Stimulated activated CD8-positive, alpha-beta memory T cell treated with anti-CD3 and anti-CD28 coated beads, Interleukin-2, amount 100 ng/mL, for 48 hours (primary cell): ENCODE data around the gene BRSK2.

Source experiments
- DNase-seq, 2 donors: peaks; one replicate each; pipeline ENCODE4 v3.0.0-alpha.2; 2020; ENCODE audit warnings: low read depth in 2 of 2

The BRSK2 gene

DNA sequence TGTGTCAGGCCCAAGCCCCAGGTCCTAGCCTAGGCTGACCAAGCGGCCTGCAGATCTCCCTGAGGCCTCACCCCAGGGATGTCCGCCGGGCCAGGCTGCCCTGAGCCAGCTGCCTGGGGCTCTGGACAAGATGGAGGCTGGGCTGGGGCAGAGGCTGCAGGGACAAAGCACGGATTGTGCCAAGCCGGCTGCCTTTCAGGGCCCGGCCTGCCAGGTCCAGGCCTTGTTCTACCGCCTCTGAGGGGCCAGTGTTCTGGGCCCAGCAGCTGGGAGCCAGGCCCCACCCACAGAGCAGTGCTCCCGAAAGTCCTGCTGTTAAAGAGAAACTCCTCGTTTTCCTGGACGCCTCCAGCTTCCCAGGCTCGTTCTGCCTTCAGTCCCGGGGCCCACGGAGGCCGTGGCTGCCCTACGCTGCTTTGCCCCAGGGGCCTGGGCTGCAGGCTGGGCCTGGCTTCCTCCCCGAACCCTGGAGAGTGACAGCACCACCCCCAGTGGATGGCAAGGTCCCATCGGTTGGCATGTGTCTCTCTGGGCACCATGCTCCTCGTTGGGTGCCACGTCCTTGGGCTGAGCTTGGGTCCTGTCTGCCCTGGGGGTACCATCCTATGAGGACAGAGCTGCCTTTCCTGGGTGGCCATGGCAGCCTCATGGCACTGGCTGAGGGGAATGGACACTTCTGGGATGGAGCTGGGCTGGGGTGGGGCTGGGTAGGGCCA lies 7.6 kb downstream of the BRSK2 start:
- no peak for DNase-seq

DNA sequence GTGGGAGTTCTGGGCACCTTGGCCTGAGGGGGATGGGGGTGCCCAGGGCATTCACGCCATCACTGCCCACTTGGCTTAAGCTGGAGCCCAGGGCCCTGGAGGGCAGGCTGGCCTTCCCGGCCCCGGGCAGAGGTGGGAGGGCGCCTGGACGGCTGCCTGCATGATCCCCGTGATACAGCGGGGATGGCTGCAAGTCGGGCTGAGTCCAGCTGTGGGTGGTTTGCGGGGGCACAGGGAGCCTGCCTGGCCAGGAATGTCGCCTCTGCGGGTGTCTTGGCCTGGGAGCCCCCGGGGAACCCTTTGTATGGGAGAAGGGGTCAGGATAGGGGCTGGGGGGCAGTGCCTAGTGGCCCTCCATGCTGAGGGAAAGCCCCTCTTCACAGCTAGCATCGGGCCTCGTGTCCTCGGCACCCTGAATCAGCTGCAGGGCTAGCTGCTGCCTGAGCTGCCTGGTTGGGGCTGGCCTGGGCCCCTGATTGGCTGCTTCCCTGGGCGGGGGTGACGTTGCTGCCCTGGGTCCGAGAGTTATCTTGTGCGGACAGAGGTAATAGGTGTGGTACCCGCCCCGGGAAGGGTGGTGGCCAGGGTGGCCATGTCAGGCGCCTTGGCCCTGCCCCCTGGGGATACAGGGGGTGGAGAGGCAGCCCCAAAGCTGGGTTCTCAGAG lies 8.3 kb downstream of the BRSK2 start:
- no peak for DNase-seq

DNA sequence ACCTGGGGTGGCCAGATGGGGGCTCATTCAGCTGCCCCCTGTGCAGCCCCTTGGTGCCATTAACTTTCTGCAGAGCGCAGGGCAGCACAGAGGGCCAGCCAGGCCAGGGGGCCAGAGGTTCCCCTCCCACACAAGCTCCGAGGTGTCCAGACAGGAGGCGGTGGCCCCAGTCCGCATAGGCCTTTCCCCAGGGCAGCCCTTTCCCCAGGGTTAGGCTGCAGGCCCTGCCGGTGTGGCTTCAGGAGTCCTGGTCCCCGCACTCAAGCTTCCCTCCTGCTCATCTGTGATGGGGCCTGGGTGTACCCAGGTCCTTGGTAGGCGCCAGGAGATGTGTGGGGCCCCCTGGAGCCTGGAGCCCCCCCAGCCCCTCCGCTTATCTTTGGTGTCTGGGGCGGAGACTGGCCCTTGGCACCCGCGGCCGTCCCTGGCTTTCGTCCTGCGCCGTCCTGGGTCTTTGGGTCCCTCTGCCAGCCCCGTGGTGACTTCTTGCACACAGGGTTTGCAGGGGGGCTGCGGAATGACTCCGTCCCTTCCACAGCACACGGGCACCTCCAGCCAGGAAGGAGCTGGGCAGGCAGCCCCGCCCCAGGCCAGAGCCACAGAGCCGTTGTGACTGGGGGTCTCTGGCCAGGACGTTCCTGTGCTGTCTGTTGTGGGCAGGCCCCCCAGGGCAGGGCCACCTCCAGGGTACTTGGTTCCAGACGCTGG lies 8.9 kb downstream of the BRSK2 start:
- DNase-seq: no peak

DNA sequence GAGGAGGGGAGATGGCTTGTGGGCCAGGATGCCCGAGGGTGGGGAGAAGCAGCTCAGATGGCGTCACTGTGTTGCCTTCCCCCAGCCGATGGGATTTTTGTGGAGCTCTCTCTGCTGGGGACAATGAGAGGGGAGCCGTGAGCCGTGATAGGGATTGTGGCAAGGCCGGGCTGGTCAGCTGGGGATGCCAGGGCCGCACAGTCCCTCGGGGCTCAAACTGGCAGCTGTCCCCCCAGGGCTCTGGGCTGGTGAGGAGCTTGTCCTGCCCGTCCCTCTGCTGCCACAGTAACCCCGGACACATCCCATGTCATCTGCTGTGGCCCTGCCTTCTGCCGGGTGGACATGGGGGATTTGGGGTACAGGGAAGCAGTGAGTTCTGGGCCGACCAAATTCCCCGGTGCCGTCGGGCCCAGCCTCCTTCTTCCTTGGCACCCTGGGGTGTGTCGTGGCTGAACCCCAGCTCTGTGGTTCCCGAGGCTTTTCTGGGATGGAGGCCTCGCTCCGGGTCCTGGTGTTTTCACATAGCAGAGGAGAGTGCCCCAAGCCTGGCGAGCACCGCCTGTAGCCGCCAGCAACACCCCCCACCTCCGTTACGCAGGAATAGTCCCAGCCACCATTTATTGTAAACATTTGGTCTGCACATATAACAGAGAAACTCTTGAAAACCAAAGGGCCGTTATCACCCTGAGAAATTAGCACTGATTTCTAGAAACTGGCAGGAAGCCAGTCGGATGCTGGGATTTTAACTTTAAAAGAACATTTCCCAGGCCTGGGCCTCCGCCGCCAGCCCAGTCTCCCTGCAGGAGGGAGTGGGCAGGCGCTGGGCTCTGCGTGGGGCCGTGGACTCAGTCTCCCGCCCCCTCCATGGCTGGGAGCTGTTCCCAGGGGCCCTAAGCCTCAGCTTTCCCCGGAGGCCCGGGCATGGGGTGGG lies 9.9 kb downstream of the BRSK2 start:
- no peak for DNase-seq

DNA sequence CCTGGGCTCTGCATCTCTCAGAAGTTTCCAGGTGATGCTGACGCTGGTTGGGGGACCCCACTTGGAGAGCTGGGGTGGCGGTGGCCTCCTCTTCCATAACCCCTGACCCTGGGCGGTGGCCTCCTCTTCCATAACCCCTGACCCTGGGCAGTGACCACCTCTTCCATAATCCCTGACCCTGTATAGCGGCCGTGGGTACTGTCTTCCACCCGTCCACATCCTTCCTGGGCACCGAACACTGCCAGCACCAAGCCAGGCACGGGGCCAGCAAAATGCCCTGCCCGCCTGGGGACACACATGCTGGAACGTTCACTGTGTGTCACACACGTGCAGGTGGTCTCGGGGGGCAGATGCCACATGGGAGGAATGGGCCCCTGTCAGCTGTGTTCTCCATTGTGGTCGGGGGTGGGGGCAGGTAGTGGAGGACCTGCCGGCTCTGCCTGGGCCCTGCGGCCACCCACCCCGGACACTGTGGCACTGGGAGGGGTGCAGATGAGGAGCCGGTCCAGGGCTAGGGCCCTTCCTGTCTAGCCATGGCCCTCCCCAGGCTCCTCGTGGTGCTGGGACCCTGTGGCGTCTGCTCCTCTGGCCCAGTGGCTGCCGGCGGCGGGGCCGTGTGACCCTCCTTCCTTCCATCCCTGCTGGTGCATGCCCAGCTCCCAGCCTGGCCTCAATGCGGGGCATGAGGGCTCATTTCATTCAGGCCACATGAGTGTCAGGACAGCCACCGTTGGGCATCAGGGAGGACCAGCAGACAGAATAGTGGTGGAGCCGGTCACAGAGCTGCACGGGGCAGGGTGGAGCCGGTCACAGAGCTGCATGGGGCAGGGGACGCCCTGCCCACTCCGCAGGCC lies 10.8 kb downstream of the BRSK2 start:
- no peak for DNase-seq

DNA sequence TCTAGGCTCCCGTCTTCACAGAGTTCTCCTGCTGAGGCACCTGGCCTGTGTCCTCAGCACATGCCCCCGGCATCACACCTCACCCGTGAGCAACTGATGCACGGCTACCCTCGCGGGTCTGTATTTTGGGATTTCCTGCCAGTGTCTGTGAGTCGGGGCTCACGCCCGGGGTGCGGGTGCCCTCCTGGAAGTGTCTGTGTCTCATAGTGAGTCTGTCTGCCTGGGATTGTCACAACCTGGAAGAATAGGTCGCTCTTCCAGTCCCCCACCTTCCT lies 11.4 kb downstream of the BRSK2 start:
- no peak for DNase-seq

DNA sequence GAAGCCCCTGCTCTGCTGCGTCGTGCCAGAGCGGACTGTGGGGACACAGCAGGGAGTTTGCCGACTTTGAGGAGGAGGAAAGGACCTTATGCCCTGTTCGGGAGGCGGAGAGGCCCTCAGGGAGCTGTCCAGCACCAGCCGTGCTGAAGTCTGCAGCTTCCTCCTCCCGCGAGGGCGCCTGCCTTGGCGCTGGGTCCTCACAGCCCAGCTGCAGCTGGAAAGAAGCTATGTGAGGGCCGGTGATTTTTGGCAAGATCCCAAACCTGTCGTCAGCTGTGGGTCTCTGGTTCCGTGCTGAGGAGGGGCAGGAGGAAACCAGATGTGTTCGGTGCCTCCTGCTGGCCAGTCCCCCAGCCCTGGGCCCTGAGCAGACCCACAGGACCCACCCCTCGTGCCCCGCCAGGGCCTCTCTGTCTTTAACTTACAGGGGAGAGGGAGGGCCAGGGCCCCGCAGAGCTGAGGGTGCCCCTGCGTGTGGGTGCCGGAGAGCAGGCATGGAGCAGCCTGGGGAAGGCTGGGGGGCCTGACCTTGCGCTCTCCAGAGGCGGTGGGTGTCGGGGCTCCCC lies 12.0 kb downstream of the BRSK2 start:
- DNase-seq: no peak

DNA sequence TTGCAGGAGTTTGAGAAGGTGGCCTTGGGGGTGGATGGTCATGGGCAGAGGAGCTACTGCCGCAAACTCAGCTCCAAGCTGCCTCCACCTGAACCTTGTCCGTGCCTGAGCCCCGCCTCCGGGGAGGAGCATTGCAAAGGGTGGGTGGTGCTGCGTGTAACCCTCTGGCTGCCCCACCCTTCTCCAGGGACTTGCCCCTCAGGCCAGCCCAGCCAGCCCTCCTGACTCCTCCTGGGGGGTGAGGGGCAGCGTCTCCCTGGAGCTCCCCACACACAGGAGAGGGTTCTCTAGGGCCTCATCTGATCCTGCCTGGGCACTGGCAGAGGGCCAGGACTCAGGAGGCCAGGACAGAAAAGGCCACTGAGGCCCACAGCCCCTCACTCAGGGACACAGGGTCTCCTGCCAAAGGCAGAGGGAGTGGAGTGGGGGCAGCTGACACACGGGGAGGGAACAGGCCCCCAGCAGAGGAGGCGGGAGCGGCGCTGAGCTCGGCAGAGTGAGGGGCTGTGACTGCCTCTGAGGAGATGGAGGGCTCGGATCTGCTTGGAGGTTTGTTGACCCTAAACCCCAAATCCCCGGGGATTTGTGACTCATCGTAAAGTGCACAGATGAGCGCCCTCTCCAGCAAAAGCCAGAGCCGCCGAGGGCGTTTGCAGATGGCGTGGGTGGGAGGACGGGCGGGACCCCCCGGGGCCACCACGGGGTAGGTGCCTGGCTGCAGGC lies 12.8 kb downstream of the BRSK2 start:
- no peak for DNase-seq

DNA sequence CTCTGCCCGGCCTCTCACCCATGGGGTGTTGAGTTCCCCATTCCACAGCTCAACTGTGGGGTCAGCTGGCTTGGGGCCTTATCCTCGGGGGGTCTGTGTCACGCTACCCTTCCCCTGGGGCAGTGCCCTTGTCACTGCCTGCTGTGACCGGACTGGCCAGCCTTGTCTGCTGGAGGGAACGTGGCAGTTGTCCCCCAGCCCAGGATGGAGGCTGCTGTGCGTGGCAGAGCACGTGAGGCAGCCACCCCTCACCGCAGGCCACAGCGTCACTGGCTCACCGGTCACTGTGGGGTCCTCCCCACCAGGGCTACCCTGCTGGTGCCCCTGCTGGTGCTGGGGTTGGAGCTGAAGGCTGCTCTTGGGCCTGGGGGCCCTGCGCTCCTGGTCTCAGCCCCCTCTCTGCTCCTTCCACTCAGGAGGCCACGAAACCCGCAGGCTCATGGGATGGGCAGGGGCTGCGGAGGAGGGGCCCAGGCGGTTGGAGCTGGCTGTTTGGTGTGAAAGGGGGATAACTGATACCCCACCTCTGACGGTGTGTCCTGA lies 13.4 kb downstream of the BRSK2 start:
- DNase-seq: no peak

DNA sequence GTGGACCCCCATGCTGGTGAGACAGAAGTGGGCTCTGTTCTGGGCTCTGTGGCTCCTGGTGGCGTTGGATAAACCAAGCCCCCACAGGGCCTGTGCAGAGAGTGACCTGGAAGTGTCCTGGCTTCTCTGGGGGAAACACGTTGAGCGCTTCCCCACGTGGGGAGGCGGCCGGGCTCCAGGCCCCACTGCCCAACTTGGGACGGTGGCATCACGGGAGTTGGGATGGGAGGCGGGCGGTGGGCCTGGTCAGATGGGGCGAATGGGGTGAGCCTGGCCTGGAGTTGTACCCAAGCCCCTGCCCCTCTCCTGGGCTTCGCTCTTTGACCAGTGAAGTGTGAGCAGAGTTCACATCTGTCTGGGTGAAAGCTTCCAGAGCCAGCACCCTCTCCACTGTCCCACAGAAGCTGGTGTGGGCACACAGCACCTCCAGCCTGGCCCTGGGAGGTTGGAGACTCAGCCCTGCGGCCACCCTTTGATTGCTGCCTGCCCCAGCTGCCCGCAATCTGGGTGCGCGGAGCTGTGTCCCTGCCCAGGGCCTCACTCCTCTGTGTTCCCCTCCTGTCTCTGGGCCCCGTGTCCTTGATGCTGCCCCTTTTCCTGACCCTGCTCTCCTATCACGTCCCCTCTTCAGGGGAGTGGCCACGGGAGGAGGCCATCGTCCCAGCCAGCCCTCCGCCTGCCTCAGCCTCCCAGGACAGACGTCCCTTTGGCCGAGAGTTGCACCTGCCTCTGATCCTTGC lies 14.2 kb downstream of the BRSK2 start:
- no peak for DNase-seq

DNA sequence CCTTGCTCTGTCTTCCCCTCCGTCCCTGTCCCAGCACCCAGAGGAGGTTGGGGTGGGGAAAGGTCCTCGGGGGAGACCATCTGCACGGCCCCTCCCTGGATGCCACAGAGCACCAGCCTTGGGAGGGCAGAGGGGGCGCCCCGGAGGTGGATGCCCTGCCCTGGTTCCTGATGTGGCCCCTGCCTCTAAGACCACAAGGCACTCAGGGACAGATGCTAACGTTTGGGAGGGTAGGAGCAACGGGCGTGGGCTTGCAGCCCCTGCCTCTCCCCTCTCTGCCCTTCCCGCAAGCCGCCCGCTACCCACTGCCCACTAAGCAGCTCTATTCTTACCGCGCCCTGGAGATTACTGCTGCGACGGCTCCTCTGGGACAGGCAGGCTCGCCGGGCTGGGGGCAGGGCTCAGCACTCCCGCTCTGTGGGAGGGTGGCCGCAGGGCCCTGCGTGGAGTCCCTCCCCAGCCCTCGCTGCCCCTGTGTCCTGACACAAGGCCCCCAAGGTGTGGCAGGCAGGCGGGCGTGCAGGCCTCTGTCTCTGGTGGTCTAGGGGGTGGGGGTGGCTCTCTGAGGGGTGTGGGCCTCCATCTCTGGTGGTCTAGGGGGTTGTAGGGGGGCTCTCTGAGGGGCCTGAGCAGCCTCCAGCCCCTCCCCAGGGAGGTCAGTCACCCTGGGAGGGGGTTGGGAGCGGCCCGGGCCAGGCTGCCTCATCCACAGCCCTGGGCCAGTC lies 14.9 kb downstream of the BRSK2 start:
- no peak for DNase-seq

DNA sequence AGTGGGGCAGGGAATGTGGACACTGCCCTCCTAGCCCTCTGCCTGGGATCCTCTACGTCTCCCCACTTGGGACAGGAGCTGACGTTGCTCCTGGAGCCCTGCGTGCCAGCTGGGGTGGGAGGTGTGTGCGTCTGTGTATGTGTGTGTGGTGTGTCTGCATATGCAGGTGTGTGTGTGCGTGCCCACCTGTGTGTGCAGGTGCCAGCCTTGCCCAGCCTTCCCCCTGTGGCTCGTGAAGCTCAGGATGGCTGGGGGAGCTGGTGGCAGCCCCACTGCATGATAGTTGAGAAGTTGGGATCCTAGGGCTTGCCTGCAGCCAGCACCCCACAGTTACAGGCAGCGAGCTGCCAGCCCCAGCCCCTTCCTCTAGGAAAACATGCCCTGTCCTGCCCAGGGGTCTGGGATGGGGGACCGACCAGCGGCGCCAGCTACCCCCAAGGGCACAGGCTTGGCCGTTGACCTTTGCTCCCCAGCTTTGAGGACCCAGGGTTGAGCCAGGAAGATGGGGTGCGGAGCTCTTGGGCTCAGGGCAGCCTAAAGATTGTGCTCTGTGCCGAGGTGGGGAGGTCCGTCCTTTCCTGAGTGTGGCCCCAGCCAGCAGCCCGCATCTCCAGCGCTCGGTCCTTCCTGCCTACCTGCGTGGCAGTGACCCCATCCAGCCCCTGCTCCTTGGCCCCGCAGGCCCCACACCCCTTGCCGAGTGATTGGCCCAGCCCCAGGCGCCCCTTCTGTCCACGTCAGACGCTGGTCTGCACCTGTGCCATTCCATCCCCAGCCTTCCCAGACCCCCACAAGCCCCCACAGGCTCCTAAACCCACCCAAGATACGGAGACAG lies 15.7 kb downstream of the BRSK2 start:
- DNase-seq: no peak

DNA sequence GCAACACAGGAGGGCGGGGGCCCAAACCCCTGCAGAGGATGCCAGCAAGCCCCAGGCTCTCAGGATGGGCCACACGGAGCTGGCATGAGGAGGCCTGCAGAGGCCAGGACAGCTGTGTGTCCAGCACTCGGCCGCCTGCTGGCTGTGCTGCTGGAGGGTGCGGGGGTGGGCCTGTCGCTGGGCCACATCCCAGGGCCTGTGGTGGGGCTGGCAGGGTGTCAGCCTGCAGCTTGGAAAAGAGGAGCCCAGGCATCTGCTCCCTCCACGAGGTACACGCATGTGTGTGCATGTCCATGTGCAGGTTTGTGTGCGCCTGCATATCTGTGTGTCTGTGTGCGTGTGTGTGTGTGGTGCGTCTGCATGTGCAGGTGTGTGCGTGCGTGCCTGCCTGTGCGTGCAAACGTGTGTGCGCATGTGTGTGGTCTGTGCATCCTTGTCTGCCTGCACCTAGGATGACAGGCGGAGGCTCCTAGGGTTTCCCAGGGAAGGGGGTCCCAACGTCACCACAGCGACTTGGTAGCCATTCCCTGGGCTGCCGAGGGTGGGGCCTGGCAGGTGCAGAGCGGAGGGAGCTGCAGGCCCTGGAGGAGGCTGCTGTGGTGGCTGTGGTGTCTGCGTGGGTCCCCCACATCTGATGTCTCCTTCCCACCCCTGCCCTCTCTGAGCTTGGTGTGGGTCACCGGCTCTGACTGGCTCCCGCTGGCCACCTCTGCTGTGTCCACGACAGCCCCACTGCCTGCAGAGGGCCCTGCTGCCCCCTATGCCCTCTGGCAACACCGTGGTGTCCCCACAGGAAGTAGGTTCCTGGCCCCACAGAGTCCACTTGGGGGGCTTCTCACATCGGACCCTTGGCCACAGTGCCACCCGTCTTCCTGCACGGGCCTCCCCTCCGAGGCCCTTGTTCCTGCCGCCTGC lies 17.1 kb downstream of the BRSK2 start:
- no peak for DNase-seq

DNA sequence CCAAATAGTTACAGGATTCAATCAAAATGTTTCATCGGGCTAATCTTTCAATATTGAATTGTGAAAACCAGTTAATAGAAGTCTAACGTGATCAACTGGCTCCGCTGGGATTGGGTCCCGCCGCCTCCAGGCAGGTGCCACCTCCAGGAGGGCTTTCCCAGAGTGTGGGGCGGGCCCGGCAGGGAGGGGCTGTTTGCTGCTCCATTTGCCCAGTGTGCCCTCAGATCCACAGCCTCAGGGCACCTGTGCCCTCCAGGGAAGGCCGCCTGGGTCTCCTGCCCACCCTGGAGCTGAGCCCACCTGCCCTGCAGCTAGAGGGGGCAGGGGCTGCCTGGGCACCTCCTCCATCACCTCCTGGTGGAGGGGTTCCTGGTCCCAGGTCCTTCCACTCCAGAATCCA lies 17.9 kb downstream of the BRSK2 start:
- no peak for DNase-seq

DNA sequence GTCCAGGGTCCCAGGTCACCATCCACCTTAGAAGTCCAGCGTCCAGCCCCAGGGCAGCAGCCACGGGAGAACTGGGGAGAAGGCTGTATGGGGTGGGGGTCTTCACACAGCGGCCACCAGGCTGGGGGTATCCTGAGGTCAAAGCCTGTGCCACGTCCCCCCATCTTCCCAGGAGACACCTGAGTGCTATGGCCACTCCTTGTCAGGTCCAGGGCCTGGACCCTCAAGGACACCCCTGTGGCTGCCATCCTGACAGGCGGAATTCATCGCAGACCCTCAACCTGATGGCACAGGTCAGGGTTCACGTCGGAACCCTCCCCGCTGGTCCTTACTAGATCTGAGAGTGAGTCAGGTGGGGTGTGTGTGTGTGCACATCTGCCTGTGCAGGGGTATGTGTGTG lies 18.6 kb downstream of the BRSK2 start:
- no peak for DNase-seq

DNA sequence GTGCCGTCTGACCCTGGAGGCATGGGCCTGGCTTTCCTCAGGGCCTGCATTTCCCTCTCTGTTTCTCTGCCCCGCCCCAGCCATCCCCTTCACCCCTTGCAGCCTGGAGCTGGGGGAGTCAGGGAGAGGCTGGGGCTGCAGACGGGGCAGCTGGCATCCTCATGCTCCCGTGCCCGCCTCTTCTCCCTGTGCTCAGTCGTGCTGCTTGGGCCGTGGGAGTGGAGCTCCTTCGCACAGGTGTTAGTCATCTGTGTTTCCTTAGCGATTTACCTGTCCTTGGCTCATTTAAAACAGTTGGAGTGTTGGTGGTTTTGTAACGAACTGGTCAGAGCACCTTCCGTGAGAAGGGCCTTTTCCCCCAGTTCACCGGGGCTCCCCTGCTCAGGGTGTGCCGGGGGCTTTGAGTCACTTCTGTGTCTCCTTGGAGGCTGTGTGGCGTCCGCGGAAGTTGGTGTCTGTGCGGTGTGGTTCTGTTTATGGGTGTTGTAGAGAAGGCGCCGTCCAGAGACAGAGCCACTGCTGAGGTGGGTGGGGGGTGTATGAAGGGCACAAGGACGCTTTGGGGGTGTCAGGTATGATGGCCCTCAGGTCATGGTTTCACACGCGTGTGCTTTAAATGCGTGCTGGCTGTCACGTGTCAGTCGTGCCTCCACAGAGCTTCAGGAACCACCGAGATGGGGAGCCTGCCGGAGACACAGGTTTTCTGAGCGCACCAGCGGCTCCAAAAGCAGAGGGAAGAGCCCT lies 19.5 kb downstream of the BRSK2 start:
- DNase-seq: no peak
